Esophagus squamous epithelium (tissue), 5 donors: Measurements from ENCODE around the gene ZNF407. TPM values are rescaled to one million over a fixed set of nuclear protein-coding genes. Genes with fewer than 3 reads are reported as not detected.

Experiments
- DNase-seq: peaks from one replicate; lab custom pipeline; 2025; lab: John Stamatoyannopoulos, UW
- H3K27ac ChIP-seq, 4 donors: fragments of 200-600 bp; sonication (generic); one replicate each; pipeline ENCODE4 v1.5.1; 2016 to 2019; ENCODE audit warnings: mild to moderate bottlenecking in 1 of 4
- H3K27me3 ChIP-seq, 4 donors: fragments of 200-600 bp; sonication (generic); 1 replicate in 3 of 4; 2 replicates in 1 of 4; pipeline versions ENCODE4 v1.5.1 to v1.6.0; 2017 to 2021; ENCODE audit warnings: antibody characterized with exemption in 1 of 4
- H3K36me3 ChIP-seq, 3 donors: fragments of 200-600 bp; sonication (generic); one replicate each; pipeline ENCODE4 v1.5.1; 2016 to 2019
- H3K4me1 ChIP-seq, 3 donors: fragments of 200-600 bp; sonication (generic); one replicate each; pipeline ENCODE4 v1.5.1; 2017 to 2019
- H3K4me3 ChIP-seq, 4 donors: fragments of 200-600 bp; sonication (generic); 1 replicate in 3 of 4; 2 replicates in 1 of 4; pipeline ENCODE4 v1.5.1; 2016 to 2019; ENCODE audit warnings: mild to moderate bottlenecking in 2 of 4, moderate library complexity in 1 of 4
- H3K9me3 ChIP-seq, 3 donors: fragments of 200-600 bp; sonication (generic); one replicate each; pipeline ENCODE4 v1.5.1; 2016 to 2019
- POLR2A ChIP-seq, 4 donors: fragments of 450-650 bp; IDR thresholded peaks; one replicate each; pipeline ENCODE4 v1.6.1; 2017; ENCODE audit warnings: antibody characterized with exemption in 4 of 4, mild to moderate bottlenecking in 4 of 4, moderate library complexity in 3 of 4
- WGBS, 2 donors: methylation state at CpG; one replicate each; pipeline ENCODE4 v1.1.5; 2018; 5-methylcytosine and 5-hydroxymethylcytosine counted together
- intact Hi-C: fragments of 100-400 bp; cut with DNase I; formaldehyde crosslinking; loops from one replicate; pipeline ENCODE4 v1.15.0; 2022
- total RNA-seq, 4 donors: library from RNA; depleted of rRNA; stranded (reverse); fragments of >200 nt; gene quantifications; one replicate each; pipeline ENCODE4 v1.1.0, GENCODE V29; 2016
- TF ChIP-seq, protein P1 (sequence below), 6 experiments: fragments of 450-650 bp in 4 of 6; fragments of 200-600 bp in 2 of 6; sonication (generic) in 2 of 6; IDR thresholded peaks; one replicate each; pipeline ENCODE4 v1.5.1; 2016 to 2019; ENCODE audit warnings: antibody characterized with exemption in 6 of 6, mild to moderate bottlenecking in 4 of 6, moderate library complexity in 4 of 6
- donor health status: DM: yes; HTN: yes; CAD: no.

The ZNF407 gene
- total RNA-seq, 4 donors from 2014 or later, result 6.4 to 21.2 (median 13.1) TPM

DNA sequence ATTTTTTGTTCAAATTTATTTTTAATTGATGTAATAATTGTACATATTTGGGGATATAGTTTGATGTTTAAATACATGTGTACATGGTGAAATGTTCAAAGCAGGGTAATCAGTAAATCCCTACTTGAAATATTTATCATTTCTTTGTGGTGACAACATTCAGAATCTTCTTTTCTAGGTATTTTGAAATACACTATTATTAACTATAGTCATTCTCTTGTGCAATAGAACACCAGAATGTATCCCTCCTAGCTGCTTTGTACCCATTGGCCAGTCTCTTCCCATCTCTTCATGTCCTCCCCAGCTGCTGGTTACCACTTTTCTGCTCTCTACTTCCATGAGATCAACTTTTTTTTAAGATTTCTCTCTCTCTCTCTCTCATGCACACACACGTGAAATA is 126.5 kb downstream of the ZNF407 start:
- no peak for TF ChIP-seq POLR2A (IDR thresholded peaks at IDR 0.05)
- no peaks in the 10 kb centered on the region for H3K27me3 ChIP-seq
- intact Hi-C loops, result no loop called here
- no peak for DNase-seq
- no peaks in the 10 kb centered on the region for H3K36me3 ChIP-seq
- peaks cover 0 to 8% (median 4%) of the 10 kb centered on the region in 3 donors for H3K4me1 ChIP-seq
- H3K4me3 ChIP-seq, result no peak overlapping the region
- H3K27ac ChIP-seq, result no peak overlapping the region
- no peaks in the 10 kb centered on the region for H3K9me3 ChIP-seq
- 96 to 100% methylated on average over 1 of the region's 1 CpG for WGBS, 2 donors

GRCh38 chr18:74725690-74726089 is 128.0 kb downstream of the ZNF407 start:
- Histone ChIP-seq H3K9me3 (no peaks in the 10 kb centered on the region), H3K27ac (no peak overlapping the region), H3K27me3 (no peaks in the 10 kb centered on the region), H3K4me3 (no peak overlapping the region), H3K4me1 (peaks cover 0 to 8% (median 4%) of the 10 kb centered on the region in 3 donors), H3K36me3 (no peaks in the 10 kb centered on the region)
- no peak for DNase-seq
- 93 to 94% methylated on average over 3 of the region's 3 CpGs for WGBS, 2 donors
- intact Hi-C loops, result no loop called here
- TF ChIP-seq, protein P1, sequence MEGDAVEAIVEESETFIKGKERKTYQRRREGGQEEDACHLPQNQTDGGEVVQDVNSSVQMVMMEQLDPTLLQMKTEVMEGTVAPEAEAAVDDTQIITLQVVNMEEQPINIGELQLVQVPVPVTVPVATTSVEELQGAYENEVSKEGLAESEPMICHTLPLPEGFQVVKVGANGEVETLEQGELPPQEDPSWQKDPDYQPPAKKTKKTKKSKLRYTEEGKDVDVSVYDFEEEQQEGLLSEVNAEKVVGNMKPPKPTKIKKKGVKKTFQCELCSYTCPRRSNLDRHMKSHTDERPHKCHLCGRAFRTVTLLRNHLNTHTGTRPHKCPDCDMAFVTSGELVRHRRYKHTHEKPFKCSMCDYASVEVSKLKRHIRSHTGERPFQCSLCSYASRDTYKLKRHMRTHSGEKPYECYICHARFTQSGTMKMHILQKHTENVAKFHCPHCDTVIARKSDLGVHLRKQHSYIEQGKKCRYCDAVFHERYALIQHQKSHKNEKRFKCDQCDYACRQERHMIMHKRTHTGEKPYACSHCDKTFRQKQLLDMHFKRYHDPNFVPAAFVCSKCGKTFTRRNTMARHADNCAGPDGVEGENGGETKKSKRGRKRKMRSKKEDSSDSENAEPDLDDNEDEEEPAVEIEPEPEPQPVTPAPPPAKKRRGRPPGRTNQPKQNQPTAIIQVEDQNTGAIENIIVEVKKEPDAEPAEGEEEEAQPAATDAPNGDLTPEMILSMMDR (IDR thresholded peaks at IDR 0.05), result no peak
- no peak for TF ChIP-seq POLR2A (IDR thresholded peaks at IDR 0.05)

DNA sequence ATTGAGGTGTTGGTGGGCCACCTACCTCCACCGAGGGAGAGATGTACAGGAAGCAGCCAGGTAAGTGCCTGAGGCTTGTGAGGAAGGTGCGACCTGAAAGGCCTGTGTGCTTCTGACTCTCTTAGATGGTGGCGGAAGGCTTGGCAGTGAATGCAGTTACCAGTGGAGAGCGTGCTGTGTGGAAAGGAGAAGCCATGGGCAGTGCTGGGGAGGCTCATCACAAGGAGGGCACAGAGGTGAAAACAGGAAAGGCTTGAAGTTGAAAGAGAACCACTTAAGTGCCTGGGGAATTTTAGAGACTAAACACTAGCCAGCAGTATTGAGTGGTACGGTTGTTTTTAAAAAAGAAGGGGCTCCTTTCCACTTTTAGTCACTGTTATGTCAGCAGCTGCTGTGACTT is 130.9 kb downstream of the ZNF407 start:
- DNase-seq, result no peak
- intact Hi-C loops, result no loop called here
- 92 to 94% methylated on average over 4 to 5 of the region's 5 CpGs for WGBS, 2 donors
- no peaks in the 10 kb centered on the region for H3K4me1 ChIP-seq
- no peaks in the 10 kb centered on the region for H3K36me3 ChIP-seq
- no peaks in the 10 kb centered on the region for H3K27me3 ChIP-seq
- no peak overlapping the region for H3K27ac ChIP-seq
- H3K9me3 ChIP-seq, result no peaks in the 10 kb centered on the region
- H3K4me3 ChIP-seq, result no peak overlapping the region
- TF ChIP-seq POLR2A (IDR thresholded peaks at IDR 0.05), result no peak
- TF ChIP-seq, protein P1 (IDR thresholded peaks at IDR 0.05), result no peak

DNA sequence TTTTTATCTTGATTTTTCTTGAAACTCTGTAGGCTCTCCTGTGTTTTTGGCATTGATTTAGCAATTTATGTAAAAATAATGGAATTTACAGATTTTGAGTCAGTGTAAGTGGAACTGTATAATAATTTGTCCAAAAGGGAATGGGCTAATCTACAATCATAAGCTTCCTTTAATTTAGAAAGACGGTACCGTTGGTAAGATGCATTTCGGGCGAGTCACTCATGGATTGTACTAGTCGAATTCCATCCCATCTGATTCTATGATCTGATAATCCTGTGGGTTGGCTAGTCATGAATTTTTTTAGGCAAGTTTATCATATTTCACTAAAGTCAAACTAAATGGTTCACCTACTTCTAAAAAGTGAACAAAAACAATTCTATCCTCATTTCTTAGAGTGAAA is 133.4 kb downstream of the ZNF407 start:
- TF ChIP-seq, protein P1 (IDR thresholded peaks at IDR 0.05), result no peak
- no peak for TF ChIP-seq POLR2A (IDR thresholded peaks at IDR 0.05)
- intact Hi-C loops, result no loop called here
- Histone ChIP-seq H3K27ac (no peak overlapping the region), H3K4me3 (no peak overlapping the region), H3K4me1 (no peaks in the 10 kb centered on the region), H3K36me3 (no peaks in the 10 kb centered on the region), H3K9me3 (no peaks in the 10 kb centered on the region), H3K27me3 (no peaks in the 10 kb centered on the region)
- DNase-seq, result no peak
- 87 to 91% methylated on average over 5 of the region's 5 CpGs for WGBS, 2 donors

GRCh38 chr18:74732380-74732779 is 134.7 kb downstream of the ZNF407 start:
- Histone ChIP-seq H3K4me1 (no peaks in the 10 kb centered on the region), H3K27ac (no peak overlapping the region), H3K27me3 (no peaks in the 10 kb centered on the region), H3K9me3 (no peaks in the 10 kb centered on the region), H3K4me3 (no peak overlapping the region), H3K36me3 (no peaks in the 10 kb centered on the region)
- intact Hi-C loops, result no loop called here
- 80 to 86% methylated on average over 1 of the region's 1 CpG for WGBS, 2 donors
- DNase-seq, result no peak
- TF ChIP-seq, protein P1 (IDR thresholded peaks at IDR 0.05), result no peak
- TF ChIP-seq POLR2A (IDR thresholded peaks at IDR 0.05), result no peak

- Histone ChIP-seq H3K36me3 (no peaks in the 10 kb centered on the region), H3K9me3 (no peaks in the 10 kb centered on the region), H3K4me1 (no peaks in the 10 kb centered on the region), H3K27me3 (no peaks in the 10 kb centered on the region), H3K27ac (no peak overlapping the region), H3K4me3 (no peak overlapping the region)
- intact Hi-C loops, result no loop called here
- TF ChIP-seq POLR2A (IDR thresholded peaks at IDR 0.05), result no peak
- TF ChIP-seq, protein P1 (IDR thresholded peaks at IDR 0.05), result no peak
- 76 to 85% methylated on average over 3 of the region's 3 CpGs for WGBS, 2 donors
- DNase-seq, result no peak
These were observed 135.9 kb downstream of the ZNF407 start for GRCh38 chr18:74733598-74733997.
